Calu3 (cell line): ENCODE results near the gene CYFIP2. TPM values are rescaled to one million over a fixed set of nuclear protein-coding genes. Genes with fewer than 3 reads are reported as not detected.

Source experiments
- Bru-seq: library from RNA; stranded (reverse); fragments of 400-500 nt; gene quantifications from one replicate; lab custom pipeline; 2021; lab: Mats Ljungman, UMichigan
- BruChase-seq, 2 experiments: library from RNA; stranded (reverse); fragments of 400-500 nt; gene quantifications; one replicate each; lab custom pipeline; 2021; lab: Mats Ljungman, UMichigan
- BruUV-seq: library from RNA; stranded (reverse); fragments of 400-500 nt; replicated peaks from 2 replicates; lab custom pipeline; 2021; lab: Mats Ljungman, UMichigan
- CTCF ChIA-PET: fragments of 300-600 bp; sonication (Branson Sonifier 250); formaldehyde crosslinking; loops from one replicate; lab custom pipeline; 2022; ENCODE audit warnings: antibody characterized with exemption; lab: Charles Lee
- DNase-seq: peaks from one replicate; pipeline ENCODE4 v3.0.0; 2022
- H3K27ac Mint-ChIP-seq: one replicate; pipeline ENCODE4 v1.8.0; 2022; ENCODE audit warnings: mixed read lengths; ENCODE audit not compliant: unreplicated experiment
- H3K27me3 Mint-ChIP-seq: one replicate; pipeline ENCODE4 v1.8.0; 2022; ENCODE audit warnings: mixed read lengths; ENCODE audit not compliant: unreplicated experiment
- H3K36me3 Mint-ChIP-seq: one replicate; pipeline ENCODE4 v1.8.0; 2022; ENCODE audit warnings: mild to moderate bottlenecking, moderate library complexity, mixed read lengths; ENCODE audit not compliant: insufficient read depth, unreplicated experiment
- H3K4me1 Mint-ChIP-seq: one replicate; pipeline ENCODE4 v1.8.0; 2022; ENCODE audit warnings: mild to moderate bottlenecking, low read depth, mixed read lengths; ENCODE audit not compliant: unreplicated experiment
- H3K4me3 Mint-ChIP-seq: one replicate; pipeline ENCODE4 v1.8.0; 2022; ENCODE audit warnings: mild to moderate bottlenecking, low read depth, moderate library complexity, mixed read lengths; ENCODE audit not compliant: unreplicated experiment
- H3K9me3 Mint-ChIP-seq: one replicate; pipeline ENCODE4 v1.8.0; 2022; ENCODE audit warnings: low read depth, mixed read lengths; ENCODE audit not compliant: unreplicated experiment
- CTCF ChIP-seq: fragments of 200-600 bp; IDR thresholded peaks from one replicate; pipeline ENCODE4 v1.8.0; 2022; ENCODE audit warnings: antibody characterized with exemption; ENCODE audit not compliant: unreplicated experiment
- intact Hi-C: fragments of 100-400 bp; cut with micrococcal nuclease; formaldehyde crosslinking; loops from one replicate; pipeline ENCODE4 v1.10.0; 2022; ENCODE audit not compliant: unreplicated experiment
- long read RNA-seq: library from polyadenylated mRNA; stranded (forward); transcript quantifications from one replicate; pipeline ENCODE4 v2.0.0, GENCODE V29; 2022
- total RNA-seq: library from RNA; stranded (reverse); gene quantifications from 2 replicates; pipeline ENCODE4 v1.2.3, GENCODE V29; 2022

CYFIP2 gene
- total RNA-seq (37.8 and 38.8 TPM in 2 replicates), Bru-seq, nascent RNA (percentile 56 among the genes with signal in this experiment), BruChase-seq, experiment 1, labeled RNA remaining after a 6-hour chase (percentile 49 among the genes with signal in this experiment), BruChase-seq, experiment 2, labeled RNA remaining after a 2-hour chase (percentile 42 among the genes with signal in this experiment)
- long read RNA-seq, full-length matches to known transcripts: 1 of 12 reads
- long read RNA-seq, partial matches to known transcripts: 6 of 12 reads
- long read RNA-seq, other reads (novel, unspliced or antisense): 5 of 12 reads

- peak within 1 kb of the TSS; percentile 22 for H3K27ac Mint-ChIP-seq
- CTCF ChIA-PET: interaction anchor here (1.2 kb wide), 1 partner anchor 23 kb away, joined by 11 read pairs; no protein-coding TSS in a partner anchor
- H3K9me3 Mint-ChIP-seq: no peaks in the 10 kb centered on the region
- intact Hi-C loops: loop anchor here (2.0 to 5.0 kb wide), 2 partner anchors 25 to 123 kb away; partner anchors contain the start of gene MED7
- BruUV-seq: no TSS peak
- H3K27me3 Mint-ChIP-seq: peaks cover 10% of the 10 kb centered on the region
- no peak for TF ChIP-seq CTCF
- H3K36me3 Mint-ChIP-seq: peaks cover 14% of the 10 kb centered on the region
- H3K4me3 Mint-ChIP-seq: peak within 1 kb of the TSS; percentile 95
- H3K4me1 Mint-ChIP-seq: peaks cover 15% of the 10 kb centered on the region
- DNase-seq: peak; percentile 74
Observed at GRCh38 chr5:157265714-157266285, at the start of gene CYFIP2. Gene CYFIP2, plus strand, starts transcription at chr5:157266123. Its CDS starts 19,239 bp downstream, at chr5:157285362.

GRCh38 chr5:157216391-157217142, 49.4 kb upstream of the CYFIP2 start:
- Mint-ChIP-seq H3K4me1 (peaks cover 16% of the 10 kb centered on the region), H3K27ac (no peak overlapping the region), H3K4me3 (no peak overlapping the region), H3K36me3 (no peaks in the 10 kb centered on the region), H3K9me3 (no peaks in the 10 kb centered on the region), H3K27me3 (no peaks in the 10 kb centered on the region)
- TF ChIP-seq CTCF: no peak
- intact Hi-C loops: no loop called here
- CTCF ChIA-PET: interaction anchor here (0.6 kb wide), 1 partner anchor 1094 kb away, joined by 12 read pairs; no protein-coding TSS in a partner anchor
- DNase-seq: no peak
- BruUV-seq: no TSS peak

GRCh38 chr5:157217289-157218024, 48.5 kb upstream of the CYFIP2 start:
- CTCF ChIA-PET: interaction anchor here (0.6 kb wide), 2 partner anchors 7 to 1095 kb away, joined by 5 to 12 read pairs; no protein-coding TSS in a partner anchor
- peaks cover 16% of the 10 kb centered on the region for H3K4me1 Mint-ChIP-seq
- H3K27ac Mint-ChIP-seq: no peak overlapping the region
- no peaks in the 10 kb centered on the region for H3K9me3 Mint-ChIP-seq
- no peak overlapping the region for H3K4me3 Mint-ChIP-seq
- BruUV-seq: no TSS peak
- H3K27me3 Mint-ChIP-seq: no peaks in the 10 kb centered on the region
- no peak for TF ChIP-seq CTCF
- H3K36me3 Mint-ChIP-seq: no peaks in the 10 kb centered on the region
- no peak for DNase-seq
- intact Hi-C loops: no loop called here
